Activated T-cell treated with anti-CD3 and anti-CD28 coated beads for 48 hours (primary cell): ENCODE results near the gene MASP2.
"Not testable (repeated sequence)": the region's sequence is repeated elsewhere in the genome, so short reads cannot be mapped to it uniquely, and the experiment has no call there.

Experiments used
- DNase-seq: peaks from one replicate; pipeline ENCODE4 v3.0.0-alpha.2; 2020; ENCODE audit warnings: low read depth

MASP2 gene

DNA sequence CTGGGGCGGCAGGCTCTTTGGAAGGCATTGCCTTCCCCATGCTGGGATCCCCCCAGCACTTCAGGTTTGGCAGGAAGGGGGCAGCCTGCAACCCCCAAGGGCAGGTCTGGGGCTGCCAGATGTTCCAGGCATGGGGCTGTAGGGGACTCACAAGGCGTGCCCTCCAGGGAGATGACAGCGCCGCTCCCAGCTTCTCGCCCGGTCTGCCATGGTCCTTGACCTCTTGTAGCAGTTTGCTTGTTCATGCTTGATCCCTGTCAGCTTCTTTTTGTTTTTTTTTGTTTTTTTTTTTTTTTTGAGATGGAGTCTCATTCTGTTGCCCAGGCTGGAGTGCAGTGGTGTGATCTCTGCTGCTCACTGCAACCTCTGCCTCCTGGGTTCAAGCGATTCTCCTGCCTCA is 56.2 kb downstream of the MASP2 start:
- DNase-seq: no peak

DNA sequence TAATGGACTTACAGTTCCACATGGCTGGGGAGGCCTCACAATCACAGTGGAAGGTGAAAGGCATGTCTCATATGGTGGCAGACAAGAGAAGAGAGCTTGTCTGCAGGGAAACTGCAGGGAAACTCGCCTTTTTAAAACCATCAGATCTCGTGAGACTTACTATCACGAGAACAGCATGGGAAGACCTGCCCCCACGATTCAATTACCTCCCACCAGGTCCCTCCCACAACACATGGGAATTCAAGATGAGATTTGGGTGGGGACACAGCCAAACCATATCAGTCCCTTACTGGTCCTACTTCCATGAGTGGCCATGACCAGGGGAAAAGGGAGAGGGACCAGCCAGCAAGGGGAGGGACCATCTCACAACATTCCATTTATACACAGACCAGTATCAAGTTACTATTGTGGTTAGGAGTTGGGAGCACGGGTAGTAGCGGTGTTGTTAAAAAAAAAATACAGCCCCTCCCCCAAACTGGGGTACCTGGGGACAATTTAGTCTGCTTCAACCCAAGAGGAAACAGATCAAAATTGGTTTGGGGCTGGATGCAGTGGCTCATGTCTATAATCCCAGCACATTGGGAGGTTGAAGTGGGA is 57.0 kb downstream of the MASP2 start:
- not testable (repeated sequence) for DNase-seq

GRCh38 chr1:10989095-10989494 is 57.9 kb downstream of the MASP2 start:
- no peak for DNase-seq

- no peak for DNase-seq
Measured at GRCh38 chr1:10987840-10988417, 59.1 kb downstream of the MASP2 start.

DNA sequence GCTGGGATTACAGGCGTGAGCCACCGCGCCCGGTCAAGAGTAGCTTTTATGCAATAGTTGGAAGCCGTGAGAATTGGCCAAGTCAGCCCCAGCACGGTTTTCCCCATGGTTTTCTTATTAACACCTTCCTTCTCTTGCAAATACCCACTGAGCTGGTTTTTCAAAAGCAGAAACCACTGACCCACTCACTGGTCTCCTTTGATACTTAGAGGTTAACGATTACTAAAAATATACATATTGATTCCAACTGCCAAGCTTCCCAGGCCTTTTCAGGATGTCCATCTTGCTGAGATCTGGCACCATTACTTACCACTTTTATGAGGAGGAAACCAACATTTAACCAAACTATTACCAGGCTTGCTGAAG is 60.5 kb downstream of the MASP2 start:
- DNase-seq: no peak

- no peak for DNase-seq
Measured at GRCh38 chr1:10980841-10981727, 66.0 kb downstream of the MASP2 start.

GRCh38 chr1:10980094-10980577 is 66.9 kb downstream of the MASP2 start:
- no peak for DNase-seq

DNA sequence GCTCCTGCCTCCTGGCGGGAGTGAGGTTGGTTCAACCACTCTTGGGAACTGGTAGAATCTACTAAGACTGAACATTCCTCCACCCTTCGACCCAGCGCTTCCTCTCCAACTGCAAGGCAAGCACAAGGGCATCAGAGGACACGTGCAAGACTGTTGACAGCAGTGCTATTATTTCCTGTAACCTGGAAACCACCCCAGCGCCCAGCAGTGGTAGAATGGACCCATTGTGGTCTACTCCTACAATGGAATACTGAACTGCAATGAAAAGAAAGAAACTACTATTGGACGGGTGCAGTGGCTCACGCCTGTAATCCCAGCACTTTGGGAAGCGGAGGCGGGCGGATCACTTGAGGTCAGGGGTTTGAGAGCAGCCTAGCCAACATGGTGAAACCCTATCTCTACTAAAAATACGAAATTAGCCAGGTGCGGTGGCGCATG is 67.5 kb downstream of the MASP2 start:
- DNase-seq: no peak

DNA sequence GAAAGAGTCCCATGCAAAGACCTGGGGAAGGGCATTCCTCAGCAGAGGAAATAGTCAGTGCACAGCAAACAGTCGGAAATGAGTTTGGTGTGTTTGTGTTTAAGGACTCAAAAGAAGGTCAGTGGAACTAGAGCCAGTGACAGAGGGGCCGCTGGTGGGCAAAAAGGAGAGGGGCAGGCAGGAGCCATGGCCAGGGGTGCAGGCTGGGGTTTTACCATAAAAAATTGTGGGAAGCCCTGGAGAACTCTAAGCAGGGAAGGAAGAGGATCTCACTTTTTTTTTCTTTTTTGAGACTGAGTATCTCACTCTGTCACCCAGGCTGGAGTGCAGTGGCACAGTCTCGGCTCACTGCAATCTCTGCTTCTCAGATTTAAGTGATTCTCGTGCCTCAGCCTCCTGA is 68.3 kb downstream of the MASP2 start:
- no peak for DNase-seq
